Measurements from ENCODE around the gene PIGZ.

DNA sequence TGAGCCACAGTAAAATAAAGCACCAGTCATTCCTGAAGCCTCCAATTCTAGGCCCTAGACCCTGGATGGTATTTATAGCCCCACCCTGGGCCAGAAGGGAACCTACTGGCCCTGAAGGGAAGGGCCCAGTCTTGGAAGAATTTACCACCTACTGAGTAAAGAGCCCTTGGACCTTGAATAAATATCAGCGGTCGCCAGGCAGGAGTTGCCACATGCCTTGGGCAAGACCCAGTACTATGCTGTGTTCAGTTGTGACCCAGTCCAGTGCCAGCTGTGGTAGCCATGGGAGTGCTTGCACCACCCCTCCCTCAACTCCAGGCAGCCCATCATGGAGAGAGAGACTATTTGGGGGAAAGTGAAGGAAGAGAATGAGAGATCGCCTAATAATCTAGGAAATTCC is 53.3 kb downstream of the PIGZ start:
- no peak for TF ChIP-seq CTCF (IDR thresholded peaks at IDR 0.05)
- TF ChIP-seq POLR2AphosphoS5 (IDR thresholded peaks at IDR 0.05): no peak
